Activated CD4-positive, alpha-beta T cell treated with anti-CD3 and anti-CD28 coated beads for 1 hour (primary cell): ENCODE results near the gene CMTM1.

Experiments used
- DNase-seq: peaks from one replicate; pipeline ENCODE4 v3.0.0-alpha.2; 2020

CMTM1 gene, protein sequence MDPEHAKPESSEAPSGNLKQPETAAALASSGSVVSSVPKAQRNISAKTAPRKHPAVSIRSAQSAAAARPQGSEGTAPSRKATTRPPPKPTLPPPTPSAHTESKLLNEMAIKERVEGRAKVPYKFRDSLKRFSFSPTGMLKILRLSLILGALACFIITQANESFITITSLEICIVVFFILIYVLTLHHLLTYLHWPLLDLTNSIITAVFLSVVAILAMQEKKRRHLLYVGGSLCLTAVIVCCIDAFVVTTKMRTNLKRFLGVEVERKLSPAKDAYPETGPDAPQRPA

DNA sequence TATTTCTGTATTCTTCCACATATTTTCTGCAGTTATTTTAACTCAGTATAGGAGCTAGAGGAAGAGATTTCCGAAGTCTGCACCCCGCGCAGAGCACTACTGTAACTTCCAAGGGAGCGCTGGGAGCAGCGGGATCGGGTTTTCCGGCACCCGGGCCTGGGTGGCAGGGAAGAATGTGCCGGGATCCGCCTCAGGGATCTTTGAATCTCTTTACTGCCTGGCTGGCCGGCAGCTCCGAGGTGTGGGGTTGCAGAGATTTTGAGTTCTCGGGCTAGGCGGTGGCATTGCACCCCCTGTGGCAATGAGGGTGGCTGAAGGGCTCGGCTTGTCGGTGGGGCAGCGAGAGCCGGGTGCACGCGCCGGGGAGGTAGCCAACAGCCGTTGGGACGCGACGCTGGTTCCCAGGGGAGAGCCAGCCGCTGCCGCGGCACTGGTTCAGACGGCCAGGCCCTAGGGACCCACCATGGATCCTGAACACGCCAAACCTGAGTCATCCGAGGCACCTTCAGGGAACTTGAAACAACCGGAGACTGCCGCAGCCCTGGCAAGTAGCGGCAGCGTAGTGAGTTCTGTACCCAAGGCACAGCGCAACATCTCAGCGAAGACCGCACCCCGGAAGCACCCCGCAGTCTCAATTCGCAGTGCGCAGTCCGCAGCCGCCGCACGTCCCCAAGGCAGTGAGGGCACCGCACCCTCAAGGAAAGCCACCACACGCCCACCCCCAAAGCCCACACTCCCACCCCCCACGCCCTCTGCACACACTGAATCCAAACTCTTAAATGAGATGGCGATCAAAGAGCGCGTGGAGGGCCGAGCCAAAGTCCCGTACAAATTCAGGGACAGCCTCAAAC, at the start of gene CMTM1:
Gene CMTM1, plus strand, starts transcription at position 389 of the 851 bp plus-strand sequence. Its CDS starts 75 bp downstream, at position 464.
- no peak for DNase-seq

DNA sequence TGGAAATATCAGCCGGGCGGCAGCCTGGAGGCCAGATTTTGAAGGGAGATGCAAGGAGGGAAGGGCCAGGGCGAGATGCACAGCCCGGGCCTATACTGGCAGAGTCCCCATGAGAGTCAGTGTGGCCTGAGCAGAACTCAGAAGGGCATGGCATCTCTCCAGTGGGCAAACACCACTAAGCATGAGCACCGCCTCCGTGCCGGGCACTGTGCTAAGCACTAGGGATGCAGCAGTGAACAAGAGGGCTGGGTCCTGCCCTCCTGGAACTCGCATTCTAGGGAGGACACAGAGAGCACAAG, 49.8 kb upstream of the CMTM1 start:
- no peak for DNase-seq

DNA sequence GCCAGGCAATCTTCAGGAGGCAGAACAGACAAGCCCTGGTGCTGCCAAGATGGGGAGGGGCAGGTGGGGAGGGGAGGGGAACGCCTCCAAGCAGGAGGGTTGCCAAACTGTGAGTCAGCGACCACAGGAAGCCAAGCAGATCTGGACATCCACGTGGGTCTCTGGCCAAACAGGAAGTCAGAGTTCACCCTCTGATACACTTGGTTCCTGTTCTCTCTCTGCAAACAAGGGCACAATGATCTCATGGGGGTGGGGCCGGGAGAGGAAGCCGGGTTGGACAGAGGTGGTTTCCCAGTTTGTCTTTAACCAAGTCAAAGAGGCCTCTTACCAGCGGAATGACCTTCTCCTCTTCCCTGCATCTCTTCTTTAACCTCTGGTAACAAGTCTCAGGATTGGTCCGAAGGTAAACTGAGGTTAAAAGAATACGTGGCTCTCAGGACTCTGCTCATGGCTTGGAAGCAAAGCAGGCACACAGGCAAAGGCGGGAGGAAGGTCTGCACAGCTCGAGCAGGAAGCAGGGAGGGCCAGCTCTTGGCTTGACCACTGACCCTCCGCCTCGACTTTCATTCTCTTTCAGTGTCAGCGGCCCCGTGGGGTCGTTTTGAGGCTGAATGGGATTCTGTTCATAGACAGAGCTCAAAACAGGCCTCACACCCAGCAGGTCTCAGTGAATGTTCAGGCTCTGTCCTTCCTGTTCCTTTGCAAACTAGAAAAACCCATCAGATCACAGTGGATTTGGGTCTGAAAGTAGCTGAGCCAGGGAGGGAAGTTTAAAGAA, 49.2 kb upstream of the CMTM1 start:
- DNase-seq: peak; percentile 45

DNA sequence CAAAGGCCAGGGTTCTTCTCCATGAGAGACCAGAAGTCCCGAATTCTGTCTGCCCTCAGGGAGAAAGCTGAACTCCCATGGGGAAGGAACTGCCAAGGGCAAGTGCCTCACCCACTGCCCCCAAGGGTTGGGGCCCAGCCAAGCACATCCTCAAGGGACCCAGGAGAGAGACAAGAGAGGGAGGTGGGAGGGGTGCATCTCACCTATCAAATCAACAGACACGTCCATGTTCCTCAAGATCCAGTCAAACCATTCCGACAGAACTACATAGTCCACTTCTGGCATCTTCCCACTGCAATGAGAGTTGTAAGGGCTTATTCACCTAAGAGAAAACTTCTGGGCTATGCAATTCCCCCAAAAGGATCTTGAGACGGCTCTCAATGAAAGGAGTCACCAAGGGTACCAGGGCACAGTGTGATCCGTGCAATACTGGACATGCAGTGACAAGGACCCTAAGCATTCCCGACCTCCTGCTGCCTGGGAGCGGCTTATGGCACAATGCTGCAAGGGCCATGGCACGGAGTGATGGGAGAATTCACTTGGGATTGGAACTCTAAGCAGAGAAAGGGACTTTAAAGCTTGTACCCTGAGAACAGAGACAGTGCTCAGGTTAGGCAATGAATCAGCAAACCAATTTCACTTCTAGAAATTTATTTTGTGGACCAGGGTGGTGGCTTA, 48.5 kb upstream of the CMTM1 start:
- DNase-seq: no peak

DNA sequence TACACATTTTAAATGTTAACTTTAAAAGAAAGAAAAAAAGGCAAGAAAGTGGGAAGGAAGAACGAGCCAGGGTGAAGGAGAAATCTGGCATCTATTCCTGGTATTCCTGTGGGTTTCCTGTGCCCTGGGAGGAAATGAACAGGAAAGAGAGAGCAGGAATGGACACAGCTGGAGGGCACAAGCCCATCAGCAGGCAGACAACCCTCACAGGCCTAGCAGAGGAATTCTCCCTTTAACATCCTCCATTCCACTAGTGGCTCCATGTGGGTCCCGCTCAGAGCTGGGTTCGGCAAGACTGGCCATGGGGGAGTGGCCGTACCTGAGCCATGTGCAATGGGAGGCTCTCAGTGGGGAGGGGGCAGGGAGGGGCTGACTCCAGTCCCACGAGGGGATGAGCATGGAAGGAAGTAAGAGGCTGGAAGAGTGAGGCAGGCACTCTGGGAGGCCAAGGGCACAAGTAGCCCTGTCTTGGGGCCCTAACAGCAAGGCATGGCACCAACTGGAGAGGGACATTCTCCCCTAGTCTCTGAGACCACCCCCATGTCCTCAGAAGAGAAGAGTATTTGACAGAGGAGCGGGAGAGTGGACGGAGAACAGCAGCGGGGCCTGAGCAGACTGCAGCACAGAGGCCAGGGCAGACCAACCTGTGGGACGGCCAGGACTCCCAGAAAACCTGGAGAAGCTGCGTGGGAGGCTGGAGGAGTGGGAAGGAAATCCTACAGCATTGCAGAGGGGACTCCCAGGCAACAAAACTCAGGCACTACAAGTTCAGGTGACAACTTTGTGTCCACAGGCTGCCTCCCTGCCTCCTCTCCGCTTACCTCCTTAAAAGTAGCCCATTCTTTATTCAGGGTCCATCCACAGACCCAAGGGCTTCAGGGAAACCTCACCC, 46.5 kb upstream of the CMTM1 start:
- no peak for DNase-seq

DNA sequence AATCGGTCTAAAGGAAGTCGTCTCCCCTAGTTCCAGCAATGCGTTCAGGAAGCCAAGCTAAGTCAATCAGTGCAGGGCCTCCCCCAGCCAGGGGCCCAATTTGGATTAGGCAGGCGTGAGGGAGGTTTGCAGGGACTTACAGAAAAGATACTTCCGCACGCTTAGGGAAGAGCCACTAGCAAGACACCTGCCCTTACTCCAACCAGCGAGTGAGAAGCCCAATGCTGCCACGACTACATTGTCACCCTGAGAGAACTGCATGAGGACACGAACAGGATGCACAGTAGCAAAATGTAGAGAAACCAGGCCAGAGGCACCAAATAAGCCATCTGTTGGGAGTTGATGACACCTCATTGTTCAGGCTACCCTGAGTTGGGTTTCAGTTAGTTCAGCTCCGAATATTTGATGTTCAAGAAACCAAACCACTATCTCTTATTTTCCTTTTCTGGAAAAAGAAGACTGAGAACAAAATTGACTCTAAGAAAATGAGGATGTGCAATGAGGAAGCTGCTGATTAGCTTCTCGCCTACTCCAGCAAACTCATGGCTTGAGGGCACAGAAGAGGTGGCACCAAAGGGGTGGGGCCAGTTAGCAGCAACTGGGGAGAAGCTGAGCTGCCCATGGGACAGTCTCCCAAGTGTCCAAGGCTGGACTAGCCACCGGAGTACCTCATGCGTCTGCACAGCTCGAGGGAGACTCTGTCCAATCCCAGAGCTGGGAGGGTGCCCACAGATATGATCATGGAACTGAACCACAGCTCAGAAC, 45.7 kb upstream of the CMTM1 start:
- DNase-seq: no peak

DNA sequence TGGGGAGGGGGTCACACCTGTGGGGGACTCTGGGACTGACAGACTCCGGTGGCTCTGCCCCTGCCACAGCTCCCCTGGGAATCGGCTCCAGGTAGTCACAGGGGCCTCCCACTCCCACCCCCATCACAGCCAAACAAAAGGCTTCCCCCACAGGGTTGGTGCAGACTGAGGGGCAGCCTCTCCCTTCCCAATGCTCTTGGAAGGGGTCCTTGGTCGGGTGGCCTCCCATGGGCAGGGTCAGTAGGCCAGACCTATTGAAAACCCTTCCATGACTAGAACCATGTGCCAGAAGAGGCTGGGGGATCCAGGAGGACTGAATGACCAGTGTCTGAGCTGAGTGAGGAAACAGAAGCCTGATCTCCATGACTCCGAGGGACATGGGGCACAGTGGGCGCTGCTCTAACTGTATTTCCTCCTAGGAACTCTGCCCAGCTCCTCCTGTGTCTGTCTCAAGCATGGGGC, 45.0 kb upstream of the CMTM1 start:
- no peak for DNase-seq

DNA sequence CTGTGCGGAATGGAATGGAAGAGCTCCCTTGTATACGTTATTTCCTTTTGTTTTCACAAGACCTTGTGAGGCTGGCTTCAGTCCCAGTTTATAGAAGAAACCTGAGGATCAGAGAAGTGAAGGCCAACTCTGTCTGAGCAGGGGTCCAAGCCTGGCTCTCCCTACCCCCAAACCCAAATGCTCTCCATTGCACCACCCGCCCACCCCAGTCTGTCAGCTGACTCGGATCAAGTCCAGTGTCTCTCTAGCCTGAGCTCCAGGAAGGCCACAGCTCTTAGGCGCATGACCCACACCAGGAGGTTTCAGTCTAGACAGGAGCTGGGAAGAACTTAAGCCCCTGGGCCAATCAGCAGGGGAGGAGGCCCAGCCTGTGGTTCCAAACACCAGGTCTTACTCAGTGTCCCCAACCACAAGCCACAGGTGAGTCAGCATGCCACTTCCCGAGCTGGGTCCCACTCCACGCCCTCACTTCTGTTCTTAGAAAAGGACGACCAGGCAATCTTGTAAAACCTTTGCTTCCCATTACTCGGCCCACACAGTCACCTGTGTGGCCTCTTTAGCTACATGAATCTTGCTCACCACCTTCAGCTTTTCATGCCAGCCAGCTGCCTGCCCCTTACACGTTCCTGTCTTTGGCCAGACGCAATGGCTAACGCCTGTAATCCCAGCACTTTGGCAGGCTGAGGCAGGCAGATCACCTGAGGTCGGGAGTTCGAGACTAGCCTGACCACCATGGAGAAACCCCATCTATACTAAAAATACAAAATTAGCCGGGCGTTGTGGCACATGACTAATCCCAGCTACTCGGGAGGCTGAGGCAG, 44.1 kb upstream of the CMTM1 start:
- DNase-seq: peak; percentile 83

DNA sequence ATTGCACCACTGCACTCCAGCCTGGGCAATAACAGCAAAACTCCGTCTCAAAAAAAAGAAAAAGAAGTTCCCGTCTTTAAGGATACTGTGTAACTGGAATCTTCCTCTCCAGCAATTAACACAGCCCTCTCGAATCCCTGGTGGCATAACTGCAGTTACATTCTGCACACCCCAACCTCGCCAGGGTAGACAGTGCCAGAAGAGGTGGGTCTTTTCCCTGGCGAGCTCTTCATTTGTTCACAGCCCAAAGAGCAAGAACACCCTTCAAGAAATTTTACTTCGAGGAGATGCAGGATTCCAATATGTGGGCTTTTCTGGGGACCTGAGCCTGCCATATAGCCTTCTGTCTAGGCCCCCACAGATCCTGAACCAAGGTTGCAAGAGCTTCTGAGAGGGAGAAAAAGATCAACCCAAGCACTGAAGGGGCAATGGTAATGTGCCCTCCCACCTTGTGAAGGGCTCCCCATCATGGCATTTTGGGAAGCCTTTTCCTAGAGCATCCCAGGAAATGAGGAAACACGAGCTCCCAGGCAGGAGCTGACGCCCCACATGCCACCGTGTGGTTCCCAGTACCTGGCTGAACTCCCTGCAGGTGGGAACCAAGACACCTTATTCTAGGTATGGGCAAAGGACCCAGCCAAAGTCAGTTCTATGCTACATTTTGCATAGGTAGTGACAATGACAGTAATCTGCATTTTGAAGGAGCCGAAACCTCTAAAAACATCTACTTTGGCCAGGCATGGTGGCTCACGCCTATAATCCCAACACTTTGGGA, 43.2 kb upstream of the CMTM1 start:
- no peak for DNase-seq

DNA sequence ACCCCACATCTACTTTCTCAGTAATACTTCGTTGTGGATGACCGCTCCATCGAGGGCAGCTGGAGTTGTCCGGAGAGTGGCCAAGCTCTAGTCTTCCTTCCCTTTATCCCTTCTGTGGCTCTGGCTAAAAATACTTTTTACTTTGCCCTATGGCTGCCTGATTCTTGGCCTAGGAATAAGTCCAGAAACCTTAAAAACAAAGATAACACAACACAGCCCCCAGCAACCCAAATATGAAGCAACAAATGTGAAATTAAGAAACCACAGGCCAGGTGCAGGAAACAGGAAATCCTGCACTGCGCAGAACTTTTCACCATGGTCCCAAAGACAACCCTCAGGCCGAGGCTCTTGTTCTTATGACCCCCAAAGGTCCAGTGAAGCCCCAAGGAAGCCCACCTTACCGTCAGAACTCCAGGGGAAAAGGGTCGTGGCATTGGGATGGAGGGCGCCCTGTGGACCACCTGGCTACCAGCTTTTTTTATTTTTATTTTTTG, 42.3 kb upstream of the CMTM1 start:
- no peak for DNase-seq

DNA sequence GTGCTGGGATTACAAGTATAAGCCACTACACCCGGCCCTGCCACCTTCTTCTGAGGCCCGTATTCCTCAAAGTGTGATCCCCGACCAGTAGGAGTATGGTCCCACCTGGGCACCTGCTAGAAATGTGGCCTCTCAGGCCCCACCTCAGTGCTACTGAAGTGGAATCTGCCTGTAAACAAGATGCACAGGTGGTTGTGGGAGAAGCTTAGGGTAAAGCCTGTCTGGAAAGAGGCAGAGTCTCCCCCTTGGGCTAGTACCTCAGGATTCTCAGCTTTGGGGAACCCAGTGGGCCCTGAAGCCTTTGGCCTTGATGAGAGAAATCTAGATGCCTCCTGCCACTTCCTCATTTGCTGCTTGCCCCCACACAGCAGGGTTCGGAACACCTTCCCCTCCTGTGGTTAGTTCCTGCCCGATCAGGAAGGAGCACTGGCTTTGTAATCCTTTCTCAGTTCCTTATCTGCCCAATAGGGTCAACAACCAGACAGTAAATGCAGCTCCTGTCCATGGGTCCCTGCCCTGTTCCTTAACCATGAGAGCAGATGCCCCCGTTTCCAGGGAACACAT, 41.6 kb upstream of the CMTM1 start:
- no peak for DNase-seq

DNA sequence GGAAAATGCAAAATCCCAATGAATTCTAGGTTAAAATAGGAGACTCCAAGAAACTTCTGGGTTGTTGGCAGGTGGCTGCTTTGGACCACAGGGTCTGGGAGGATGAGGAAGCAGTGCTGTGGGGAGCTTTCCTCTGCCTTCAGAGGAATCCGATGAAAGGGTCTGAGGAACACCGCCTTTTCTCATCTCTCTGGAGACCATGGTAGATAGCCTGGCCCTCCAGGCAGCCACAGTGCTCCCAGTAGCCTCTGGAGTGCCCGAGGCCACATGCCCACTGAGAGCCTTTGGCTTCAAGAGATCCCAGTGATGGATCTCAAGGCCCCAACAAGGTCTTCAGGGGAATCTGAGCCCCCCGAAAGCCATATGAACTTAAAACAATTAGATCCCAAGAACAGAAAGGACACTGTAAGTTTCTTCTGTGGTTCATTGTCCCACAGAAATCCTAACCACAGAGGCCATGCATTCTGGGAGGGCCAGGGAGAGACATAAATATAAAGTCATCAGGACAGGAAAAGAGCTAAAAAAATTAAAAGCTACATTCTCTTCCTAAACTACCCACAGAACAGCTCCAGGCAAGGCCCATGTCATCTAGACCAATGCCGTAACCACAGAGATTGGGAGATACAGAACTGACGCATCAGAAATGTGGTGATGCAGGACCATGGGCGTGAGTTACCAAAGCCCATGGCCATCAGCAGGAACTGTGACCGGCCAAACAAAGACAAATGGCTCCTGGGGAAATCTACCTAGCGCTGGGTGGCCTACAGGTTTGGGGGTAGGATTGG, 40.7 kb upstream of the CMTM1 start:
- DNase-seq: no peak

DNA sequence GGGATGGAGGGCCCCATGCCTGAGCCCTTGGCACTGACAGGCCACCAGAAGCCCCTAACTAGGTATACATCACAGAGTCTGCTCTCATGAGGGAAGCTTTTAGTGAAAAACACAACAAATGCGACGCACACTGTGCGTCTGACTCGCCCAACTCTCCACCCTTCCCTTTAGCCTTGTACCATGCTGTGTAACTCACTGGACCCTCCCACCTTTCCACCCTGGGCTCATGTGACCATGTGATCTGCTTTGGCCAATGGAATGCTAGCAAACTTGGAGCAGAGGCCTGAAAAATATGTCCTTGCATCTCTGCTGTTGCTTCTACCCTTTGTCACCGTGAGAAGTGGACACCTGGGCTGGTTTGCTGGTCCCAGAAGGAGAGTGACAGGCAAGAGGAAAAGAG, 37.9 kb upstream of the CMTM1 start:
- no peak for DNase-seq

DNA sequence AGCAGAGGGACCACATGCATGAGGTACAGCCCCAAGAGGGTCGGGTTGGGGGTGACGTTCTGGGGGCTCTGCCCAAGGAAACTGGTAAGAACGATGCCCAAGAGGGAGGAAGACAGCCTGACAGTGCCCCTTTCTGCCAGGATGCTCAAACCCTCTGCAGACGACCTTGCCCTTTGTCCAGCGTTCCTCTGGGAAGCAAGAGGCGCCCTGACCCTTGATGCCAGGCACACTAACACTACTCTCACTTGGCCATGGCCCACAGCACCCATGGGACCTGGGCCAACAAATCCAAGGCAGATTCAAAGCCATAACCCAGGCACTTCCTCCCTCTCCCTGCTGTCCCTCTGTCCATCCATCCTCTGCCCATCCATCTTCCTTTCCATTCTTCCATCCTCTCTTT, 36.8 kb upstream of the CMTM1 start:
- no peak for DNase-seq

DNA sequence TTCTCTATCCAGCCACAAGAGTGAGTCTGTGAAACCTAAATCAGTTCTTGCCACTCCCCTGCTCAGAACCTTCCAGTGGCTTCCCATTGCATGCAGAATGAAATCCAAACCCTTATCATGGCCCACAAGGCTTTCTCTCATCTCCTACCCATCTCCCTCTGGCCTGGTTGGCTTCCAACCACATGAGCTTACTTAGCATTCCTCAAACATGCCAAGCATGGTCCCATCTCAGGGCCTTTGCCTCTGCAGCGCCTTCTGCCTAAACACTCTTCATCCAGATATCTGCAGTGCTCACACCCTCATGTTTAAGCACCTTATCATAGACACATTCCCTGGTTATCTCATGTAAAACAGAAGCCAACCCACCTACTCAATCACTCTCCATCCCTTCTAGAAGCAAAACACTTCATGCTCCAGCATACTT, 31.9 kb upstream of the CMTM1 start:
- no peak for DNase-seq

DNA sequence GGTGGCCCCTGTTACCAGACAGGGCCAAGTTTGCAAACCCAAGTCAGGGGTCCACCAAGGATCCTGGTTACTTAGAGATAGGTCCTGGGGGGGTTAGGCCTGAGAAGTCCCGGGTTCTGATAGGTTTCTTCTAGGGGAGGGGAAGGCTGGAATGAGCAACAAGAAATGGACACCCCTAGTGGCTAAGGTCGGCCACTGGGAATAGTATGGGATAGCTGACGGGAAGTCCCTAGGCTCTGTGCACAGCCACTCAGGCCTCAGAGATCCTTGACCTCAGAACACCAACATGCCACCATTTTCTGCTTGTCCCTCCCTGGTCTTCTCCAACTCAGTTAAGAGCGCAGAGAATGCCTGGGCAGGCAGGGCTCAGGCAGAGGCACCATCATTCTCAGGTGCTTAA, 29.7 kb upstream of the CMTM1 start:
- no peak for DNase-seq

DNA sequence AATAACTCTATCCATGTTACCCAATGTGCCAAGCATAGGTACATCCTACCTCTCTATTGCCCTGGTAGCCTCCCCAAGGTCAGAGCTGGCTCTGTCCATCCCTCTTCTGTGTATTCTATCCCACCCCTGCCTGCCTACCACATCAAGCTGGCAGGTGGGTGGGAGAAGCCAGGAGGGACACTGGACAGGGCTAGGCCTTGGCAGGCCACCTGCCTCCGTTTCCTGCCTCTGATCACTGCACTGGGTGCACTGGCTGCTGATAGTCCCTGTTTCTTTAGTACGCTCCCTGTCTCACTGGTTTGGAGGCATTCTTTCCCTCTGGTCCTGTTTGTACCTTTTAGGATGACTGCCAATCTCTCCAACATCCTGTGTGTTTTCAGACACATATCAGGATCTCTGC, 29.0 kb upstream of the CMTM1 start:
- no peak for DNase-seq

DNA sequence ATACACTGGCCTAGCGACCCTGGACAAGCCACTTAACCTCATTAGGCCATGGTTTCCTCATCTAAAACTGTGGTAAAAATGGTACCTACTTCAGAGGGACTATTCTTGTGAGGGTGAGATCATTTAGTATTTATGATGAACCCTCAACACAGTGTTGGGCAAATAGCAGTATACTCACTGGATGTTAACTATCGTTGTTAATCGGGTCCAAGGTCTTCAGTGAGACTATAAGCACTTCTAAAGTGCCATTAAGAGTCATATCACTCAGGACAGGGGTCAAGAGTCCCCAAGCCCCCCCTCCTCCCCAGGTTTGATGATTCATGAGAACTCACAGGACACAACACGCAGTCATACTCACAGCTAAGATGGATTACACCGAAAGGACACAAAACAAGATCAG, 27.3 kb upstream of the CMTM1 start:
- DNase-seq: no peak
